Measurements from ENCODE around the gene ATP10A.

Gene ATP10A

GRCh38 chr15:25804451-25804850 is 58.7 kb downstream of the ATP10A start:
- H3K4me3 ChIP-seq (ENCODE audit: low read depth, low read length), result no peak overlapping the region
- DNase-seq (ENCODE audit: low read depth, low spot score), result no peak
- no peak for TF ChIP-seq CTCF (IDR thresholded peaks at IDR 0.05; ENCODE audit: low read depth, low read length)
- in situ Hi-C loops (cut with HindIII; ENCODE audit: low sequenced_read_pairs), result no loop called here

- in situ Hi-C loops (cut with HindIII; ENCODE audit: low sequenced_read_pairs), result no loop called here
- no peak for DNase-seq (ENCODE audit: low read depth, low spot score)
- no peak overlapping the region for H3K4me3 ChIP-seq (ENCODE audit: low read depth, low read length)
Measured at GRCh38 chr15:25803541-25803940, 59.6 kb downstream of the ATP10A start.

GRCh38 chr15:25803036-25803435 is 60.1 kb downstream of the ATP10A start:
- H3K4me3 ChIP-seq (ENCODE audit: low read depth, low read length), result no peak overlapping the region

More at GRCh38 chr15:25803541-25803940, 59.6 kb downstream of the ATP10A start:
- no peak for TF ChIP-seq CTCF (IDR thresholded peaks at IDR 0.05; ENCODE audit: low read depth, low read length)

GRCh38 chr15:25802285-25802830 is 60.8 kb downstream of the ATP10A start:
- in situ Hi-C loops (cut with HindIII; ENCODE audit: low sequenced_read_pairs), result no loop called here
- TF ChIP-seq CTCF (IDR thresholded peaks at IDR 0.05; ENCODE audit: low read depth, low read length), result no peak
- H3K4me3 ChIP-seq (ENCODE audit: low read depth, low read length), result no peak overlapping the region
- no peak for DNase-seq (ENCODE audit: low read depth, low spot score)

More at GRCh38 chr15:25803036-25803435, 60.1 kb downstream of the ATP10A start:
- no peak for DNase-seq (ENCODE audit: low read depth, low spot score)
- in situ Hi-C loops (cut with HindIII; ENCODE audit: low sequenced_read_pairs), result no loop called here
- TF ChIP-seq CTCF (IDR thresholded peaks at IDR 0.05; ENCODE audit: low read depth, low read length), result no peak

- no peak for DNase-seq (ENCODE audit: low read depth, low spot score)
- H3K4me3 ChIP-seq (ENCODE audit: low read depth, low read length), result no peak overlapping the region
- in situ Hi-C loops (cut with HindIII; ENCODE audit: low sequenced_read_pairs), result no loop called here
- no peak for TF ChIP-seq CTCF (IDR thresholded peaks at IDR 0.05; ENCODE audit: low read depth, low read length)
Measured at GRCh38 chr15:25801586-25802284, 61.4 kb downstream of the ATP10A start.

- no peak for TF ChIP-seq CTCF (IDR thresholded peaks at IDR 0.05; ENCODE audit: low read depth, low read length)
- in situ Hi-C loops (cut with HindIII; ENCODE audit: low sequenced_read_pairs), result no loop called here
- no peak for DNase-seq (ENCODE audit: low read depth, low spot score)
- H3K4me3 ChIP-seq (ENCODE audit: low read depth, low read length), result no peak overlapping the region
Measured at GRCh38 chr15:25800761-25801515, 62.2 kb downstream of the ATP10A start.
